Activated CD8-positive, alpha-beta memory T cell treated with anti-CD3 and anti-CD28 coated beads for 48 hours (primary cell): ENCODE data around the gene CDH22.

Experiments used
- DNase-seq, 3 experiments: peaks; one replicate each; pipeline ENCODE4 v3.0.0-alpha.2; 2020; ENCODE audit warnings: low read depth in 2 of 3, low spot score in 2 of 3

The CDH22 gene

DNA sequence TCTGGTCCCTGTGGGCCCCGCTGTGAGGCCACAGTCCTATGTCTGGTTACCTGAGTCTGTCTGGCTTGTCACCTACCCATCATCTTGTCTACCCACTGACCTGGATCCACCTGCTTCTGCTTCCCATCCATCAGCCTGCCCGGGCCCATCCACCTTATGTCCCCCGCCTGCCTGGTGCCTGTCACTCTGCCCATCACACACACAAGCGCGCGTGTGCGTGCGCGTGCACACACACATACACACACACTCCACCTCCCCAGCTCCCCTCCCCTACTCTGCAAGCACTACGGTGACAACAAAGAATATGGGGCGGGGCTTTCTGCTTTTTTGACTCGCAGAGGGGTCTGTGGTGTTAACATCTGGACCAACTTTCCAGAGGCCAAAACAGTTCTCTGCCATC is 8.0 kb downstream of the CDH22 start:
- DNase-seq: no peak

DNA sequence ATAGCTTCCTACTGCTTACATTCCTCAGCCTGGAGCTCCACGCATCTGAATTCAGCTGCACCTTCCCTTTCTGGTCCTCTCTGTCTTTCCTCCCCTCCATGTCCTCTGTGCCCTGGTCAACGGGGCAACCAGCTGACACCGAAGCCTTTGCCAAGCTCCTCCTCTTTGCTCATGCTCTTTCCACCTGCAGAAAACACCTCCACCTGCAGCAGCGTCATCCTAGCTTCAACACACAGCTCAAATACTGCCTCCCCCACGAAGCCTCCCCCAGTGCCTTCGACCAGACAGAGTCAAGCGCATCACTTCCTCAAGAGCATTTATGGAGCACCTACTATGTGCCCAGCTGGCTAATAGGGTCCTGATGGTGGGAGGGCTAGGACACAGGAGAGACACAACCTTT is 9.2 kb downstream of the CDH22 start:
- no peak for DNase-seq

DNA sequence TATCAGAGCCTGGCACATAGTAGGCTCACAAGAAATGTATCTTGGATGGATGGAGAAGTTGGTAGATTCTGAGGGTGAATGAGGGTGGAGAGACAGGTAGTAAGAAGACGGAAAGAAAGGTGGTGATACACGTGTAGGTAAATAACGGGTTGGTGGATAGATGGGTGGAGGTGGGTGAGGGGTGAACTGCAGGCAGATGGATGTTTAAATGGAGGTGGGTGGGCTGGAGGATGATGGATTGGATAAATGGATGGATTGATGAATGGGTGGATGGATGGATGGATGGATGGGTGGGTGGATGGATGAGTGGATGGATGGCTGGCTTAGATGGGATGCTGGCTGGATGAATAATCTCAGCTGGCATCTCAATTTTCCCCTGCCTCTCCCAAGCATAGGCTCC is 9.9 kb downstream of the CDH22 start:
- DNase-seq: no peak

DNA sequence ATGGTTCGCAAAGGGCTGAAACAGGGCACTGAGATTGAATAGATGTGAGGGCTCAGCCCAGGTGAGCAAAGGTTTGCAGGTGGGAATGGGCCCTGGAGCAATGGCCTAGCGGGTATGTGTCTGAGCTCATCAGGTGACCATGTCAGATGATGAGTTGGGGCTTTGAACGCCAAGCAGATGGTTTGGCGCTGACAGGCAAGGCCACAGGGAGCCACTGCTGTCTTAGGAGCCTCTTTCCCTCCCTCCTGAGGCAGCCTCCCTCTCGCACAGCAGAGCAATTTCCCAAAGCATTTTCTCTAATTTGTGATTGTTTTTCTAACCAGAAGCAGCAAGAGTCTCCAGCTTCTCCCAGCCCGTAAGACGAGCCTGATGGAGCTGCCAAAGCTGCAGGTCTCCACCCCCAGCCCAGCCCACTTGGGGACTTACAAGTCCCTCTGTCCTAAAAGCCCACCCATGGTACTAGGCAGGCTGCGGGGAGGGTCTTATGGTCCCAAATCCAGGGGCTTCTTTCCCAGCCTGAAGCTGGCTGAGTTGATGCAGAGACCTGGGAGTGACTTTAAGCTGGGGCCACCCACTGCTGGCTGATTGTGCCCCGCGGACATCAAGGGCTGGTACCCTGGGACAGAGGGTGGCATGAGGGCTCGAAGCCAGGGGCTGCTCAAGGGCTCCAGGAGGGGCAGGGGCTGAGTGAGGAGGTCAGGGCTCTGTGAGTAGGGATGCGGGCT is 11.6 kb downstream of the CDH22 start:
- no peak for DNase-seq

DNA sequence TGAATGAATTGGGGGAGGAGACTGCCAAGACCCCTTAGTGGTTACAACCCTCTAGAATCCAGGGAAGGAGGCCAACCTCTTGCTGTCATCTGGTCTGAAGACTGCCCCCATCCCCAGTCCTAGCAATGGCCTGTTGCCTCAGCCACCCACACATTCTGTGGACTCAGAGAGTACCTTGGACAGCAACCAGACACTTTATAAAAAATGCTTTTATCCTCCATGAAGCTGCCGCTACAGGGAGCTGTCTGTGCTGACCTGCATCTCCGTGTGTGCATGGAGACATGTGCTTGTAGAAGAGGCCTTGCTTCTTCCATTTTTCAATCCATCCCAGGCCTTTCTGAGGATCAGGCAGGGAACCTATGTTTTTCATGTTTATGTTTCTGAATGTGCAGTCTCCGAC is 15.2 kb downstream of the CDH22 start:
- no peak for DNase-seq

DNA sequence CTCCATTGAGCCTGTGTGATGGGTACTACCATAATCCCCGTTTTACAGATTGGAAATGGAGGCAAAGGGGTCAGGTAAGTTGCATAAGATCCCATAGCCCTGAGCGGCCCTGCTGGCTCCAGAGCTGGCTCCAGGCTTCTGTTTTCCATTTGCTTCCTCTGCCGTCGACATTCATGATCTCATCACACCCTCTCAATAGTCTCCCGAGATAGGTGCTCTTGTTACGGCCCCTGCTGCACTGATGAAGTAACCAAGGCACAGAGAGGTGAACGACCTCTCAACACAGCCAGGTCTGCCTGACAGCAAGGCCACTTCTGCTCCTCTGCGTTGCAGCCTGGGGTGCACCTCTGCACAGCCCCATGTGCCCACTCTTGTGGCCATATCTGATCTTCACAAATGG is 16.9 kb downstream of the CDH22 start:
- DNase-seq: no peak

DNA sequence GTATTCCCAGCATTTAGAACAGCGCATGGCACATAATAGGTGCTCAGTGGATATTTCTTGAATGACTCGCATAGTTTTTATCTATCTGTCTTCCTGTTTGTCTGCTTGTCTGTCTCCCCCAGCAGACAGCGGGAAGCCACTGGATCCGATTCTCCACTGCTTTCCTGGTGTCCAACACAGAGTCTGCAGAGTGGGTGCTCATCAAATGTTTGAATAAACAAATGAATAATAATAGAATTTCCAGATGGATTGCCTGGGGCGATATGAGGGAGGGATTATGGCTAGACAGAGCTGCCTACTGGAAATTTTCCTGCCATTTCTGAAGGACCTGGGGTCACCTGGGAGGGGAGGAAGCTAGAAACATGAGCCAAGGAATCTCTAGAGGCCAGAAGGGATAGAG is 18.9 kb downstream of the CDH22 start:
- DNase-seq: no peak

DNA sequence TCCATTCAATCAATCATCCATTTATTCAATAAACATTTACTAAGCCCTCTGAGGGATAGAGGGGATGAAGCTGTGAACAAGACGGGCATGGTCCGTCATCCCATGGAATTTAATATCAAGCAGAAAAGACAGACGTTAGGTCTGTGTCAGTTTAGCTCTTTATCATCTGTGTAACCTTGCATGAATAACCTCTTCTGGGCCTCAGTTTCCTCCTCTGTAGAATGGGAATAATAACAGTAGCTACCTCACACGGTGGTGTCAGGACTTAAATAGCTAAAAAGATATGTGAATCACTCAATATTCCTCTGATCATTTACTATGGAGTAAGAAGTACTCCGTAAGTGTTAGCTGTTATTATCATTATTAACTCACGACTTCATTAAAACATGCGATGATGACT is 21.3 kb downstream of the CDH22 start:
- DNase-seq: no peak

DNA sequence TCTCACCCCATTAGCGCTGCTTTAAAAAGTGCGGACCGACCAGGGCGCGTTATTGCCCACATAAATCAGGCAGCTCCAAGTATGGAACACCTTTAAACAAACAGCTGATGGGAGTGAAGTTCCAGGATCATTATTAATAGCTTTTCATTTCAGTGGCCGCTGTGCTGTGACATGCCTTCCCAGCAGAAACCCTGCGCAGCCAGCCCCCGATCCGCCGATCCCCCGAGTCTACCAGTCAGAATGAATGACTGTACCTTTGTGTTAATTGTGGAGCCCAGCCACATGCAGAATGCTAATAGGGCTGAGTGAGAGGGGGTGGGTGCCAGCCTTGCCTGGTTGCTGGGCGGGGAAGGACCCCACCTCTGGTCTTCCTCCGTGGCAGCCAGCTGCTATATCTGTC is 21.9 kb downstream of the CDH22 start:
- DNase-seq: no peak

DNA sequence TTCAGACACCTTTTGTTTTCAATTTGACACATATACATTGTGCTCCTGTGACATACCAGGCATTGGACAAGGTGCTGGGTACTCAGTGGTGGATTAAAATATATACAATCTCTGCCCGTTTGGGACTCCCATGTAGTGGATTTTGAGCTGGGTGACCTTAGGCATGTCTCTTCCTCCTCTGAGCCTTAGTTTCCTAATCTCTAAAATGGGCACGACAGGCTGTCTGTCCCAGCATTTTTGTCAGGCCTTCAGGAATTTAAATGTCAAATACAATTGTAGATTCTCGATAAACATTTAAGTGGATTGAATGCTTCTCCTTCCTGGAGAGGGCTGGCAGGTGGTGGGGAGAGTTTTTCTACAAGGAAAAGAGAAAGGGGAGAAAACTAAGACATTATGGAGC is 22.6 kb downstream of the CDH22 start:
- DNase-seq: no peak

DNA sequence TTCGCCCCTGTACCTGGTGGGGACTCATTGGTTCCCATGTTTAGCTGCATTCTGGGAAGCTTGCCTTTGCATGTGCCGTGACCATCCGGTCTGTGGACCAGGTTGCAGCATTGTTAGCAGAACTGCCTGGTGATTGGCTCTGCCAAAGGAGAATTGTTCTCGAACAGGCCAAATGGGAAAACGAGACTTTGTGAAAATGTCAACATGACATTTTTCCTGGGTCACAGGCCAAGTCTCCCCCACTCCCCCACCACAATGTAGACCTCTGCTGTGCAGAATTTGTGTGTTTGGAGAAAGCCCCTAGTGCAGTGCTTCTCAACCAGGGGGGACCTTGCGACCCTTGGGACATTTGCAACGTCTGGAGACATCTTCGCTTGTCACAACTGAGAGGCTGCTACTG is 23.2 kb downstream of the CDH22 start:
- no peak for DNase-seq

DNA sequence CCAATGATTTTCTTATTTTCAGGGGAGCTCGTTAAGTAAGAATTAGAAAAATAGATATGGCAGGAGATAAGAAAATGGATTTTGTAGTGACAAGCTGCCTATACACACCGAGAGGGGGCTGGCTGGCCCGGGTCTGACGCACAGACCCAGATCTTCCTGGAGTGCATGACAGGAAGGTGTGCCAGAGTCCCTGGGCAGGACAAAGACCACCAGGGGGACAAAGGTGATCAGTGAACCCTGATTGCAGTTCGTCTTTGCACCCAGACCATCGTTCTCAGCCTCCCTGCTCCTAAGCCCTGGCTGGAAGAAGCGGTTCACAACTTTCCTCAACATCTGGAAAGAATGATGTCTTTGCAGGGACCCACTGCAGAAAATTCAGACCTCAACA is 24.3 kb downstream of the CDH22 start:
- DNase-seq: no peak

DNA sequence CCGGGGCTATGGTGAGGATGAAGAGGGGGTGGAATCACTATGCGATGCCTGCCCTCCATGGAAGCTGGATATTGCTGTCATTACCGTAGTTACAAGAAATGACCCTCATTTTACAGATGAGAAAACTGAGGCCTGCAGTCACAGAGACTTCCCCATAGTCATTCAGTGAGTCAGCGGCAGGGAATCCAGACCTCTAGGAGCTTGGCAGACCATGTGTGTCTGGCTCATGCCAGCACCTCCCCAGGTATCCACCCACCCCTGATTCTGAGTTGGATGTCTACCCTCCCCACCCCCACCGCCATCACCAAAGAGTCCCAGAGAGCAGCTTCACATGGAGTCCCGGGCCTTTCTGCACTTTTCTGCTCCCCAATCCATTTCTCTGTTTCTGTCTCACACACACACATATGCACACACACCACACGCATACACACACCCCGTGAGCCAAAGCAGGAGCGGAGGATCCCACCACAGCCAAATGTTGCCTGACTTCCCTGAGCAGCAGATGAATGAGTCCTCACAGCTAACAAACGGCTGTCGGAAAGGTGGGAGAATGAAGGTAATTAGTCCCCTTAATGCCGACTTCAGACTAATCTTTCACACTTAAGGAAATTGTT is 24.8 kb downstream of the CDH22 start:
- no peak for DNase-seq

DNA sequence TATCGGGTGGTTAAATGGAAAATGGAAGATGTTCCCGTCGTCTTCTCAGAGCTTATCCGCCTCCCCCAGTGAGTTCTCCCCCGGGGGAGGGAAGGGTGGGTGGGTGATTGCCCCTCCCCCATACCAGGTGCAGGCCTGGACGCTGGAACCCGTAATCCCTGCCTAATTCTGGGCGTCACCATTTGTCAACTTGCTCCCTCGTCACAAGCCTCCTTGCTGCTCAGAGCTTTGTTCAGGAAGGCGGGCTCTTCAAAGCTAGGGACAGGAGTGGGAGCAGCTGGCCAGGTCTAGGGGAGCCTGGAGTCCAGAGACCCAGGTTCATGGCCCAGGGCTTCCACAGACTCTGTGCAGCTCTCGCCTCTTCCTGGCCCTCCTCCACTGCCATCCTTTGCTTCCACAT is 25.6 kb downstream of the CDH22 start:
- no peak for DNase-seq

DNA sequence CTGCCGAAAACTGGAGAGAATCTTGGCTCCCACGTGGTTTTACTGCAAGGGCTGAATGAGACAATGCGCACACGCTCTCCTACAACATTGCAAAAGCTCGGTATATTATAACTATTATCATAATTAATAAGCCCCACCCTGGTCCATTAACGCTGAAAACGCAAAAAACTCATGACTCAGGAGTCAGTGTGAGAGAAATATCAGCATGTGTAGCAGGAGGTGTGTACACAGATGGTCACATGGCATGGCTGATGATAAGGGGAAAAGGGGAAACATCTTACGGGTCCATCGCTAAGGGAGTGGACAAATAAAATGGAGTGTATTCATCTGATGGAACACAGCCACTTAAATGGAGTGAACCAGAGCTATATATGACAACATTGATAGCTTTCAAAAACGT is 29.2 kb downstream of the CDH22 start:
- DNase-seq: no peak

DNA sequence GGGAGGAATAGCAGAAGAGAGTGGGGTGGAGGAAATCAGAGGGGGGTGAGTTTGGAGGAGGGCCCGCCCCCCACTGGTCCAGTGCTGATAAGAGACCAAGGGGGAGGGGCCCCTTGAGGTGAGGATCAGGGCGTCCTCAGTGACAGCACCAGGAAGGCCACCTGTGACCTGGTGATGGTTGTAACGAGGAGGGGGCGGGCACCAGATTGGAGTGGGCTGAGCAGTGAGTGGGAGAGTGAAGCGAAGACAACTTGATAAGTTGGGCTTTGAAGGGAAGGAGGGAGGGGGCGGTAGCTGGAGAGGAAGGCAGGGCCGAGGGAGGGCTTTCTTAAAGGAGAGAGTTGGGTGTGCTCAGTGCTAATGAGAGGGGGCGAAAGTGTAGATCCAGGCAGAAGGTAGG is 30.7 kb downstream of the CDH22 start:
- DNase-seq: no peak

DNA sequence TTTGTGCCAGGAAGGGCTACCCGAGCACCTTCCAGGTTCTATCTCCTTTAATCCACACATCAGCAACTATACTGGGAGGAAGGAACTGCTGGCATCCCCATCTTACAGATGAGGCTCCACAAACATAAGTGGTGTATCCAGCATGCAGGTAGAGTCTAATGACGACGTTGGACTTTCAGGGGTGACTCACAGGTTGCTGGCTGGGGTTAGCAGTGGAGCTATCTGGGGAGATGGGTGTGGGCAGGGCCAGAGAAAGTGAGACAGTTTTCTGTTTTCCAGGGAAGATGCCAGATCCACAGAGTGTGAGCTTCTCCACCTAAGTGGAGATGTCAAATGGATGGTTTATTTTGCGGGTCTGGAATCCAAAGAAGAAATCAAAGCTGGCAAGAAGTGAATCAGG is 31.8 kb downstream of the CDH22 start:
- no peak for DNase-seq

DNA sequence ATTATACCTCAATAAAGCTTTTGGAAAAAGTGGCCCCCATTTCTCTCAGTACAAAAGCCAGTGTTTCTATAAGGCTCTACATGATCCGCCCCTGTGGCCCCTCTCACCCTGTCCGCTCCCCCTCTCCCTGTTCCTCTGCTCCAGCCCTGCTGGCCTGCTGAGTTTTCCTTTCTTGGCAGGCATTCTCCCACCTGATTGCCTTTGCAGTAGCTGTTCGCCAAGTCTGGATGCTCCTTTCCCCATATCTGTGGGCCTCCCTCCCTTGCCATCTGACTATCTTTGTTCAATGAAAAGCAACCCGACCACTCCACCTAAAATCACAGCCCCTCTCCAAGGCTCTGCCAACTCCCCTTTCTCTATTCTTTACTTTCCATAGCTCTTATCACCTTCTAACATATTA is 33.2 kb downstream of the CDH22 start:
- no peak for DNase-seq

DNA sequence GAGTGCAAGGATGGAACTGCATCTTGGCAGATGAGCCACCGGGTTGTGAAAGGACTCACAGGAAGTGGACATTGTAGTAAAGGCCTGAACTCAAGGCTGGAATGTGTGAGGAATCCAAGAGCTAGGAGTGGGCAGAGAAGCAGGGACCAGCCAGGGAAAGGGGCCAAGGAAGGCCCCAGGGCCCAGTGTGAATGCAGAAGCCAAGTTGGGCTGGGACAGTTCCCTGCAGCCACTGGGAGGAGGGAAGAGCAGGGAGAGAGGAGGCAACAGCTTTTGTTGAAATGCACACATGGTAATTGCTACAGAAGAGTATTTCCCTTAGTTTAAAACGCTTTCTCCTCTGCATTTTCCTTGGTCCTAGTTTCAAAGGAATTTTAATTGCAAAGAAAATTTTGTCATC is 34.6 kb downstream of the CDH22 start:
- no peak for DNase-seq

DNA sequence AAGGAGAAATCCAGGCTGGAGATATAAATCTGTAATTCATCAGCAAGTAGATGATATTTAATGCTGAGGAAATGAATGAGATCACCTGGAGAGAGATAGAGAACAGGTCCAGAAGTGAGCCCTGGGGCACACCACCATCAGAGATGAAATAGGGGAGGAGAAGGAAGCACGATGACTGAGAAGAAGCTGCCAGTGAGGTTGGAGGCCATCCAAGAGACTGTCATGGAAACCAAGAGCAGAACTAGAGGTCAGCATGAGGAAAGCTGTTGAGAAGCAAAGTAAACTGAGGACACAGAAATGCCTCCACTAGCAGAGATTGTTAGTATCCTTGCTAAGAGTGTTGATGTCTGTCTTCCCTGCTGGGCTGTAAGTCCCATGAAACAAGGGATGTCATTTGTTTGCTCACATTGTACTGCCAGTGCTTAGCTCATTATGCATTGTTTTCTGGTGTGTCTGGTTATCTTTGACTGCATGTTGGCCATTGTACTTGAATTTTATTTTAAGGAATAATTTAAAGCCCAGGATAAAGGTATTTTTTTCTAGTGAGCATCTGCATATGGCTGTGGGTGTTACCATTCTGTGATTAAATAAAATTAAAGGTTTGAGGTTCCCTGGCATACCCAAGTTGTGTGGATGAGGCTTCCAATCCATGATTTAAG is 35.8 kb downstream of the CDH22 start:
- DNase-seq: no peak

DNA sequence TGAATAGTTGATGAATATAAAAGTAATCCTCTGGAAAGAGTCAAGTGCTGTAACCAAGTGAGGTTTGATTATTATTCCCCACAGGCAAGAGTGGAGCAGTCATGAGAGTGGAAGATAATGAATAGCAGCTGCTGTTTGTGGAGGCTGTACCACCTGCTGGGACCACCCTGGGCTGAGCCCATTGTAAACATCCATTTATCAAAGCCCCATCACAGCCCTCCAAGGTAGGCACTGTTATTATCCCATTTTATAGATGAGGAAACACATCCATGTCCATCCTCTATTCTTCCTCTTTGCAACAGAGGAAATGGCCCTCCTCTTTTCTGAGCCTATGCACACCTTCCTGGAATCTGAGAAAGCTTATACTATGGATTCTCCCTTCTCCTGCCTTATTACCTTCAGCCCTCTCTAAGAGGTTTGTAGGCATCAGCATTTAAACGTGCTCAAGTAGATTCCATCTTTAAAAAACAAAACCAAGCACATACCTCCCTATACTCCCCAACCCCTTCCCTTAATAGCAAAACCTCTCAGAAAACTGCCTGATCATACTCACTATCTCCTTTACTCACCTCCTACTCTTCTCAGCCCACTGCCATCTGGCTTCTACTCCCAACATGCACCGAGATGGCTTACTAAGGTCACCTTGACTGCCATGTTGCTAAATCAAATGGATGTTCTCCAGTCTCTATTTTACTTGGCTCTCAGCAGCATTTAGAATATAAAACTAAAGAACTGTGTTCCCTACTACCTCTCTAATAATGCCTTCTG is 37.1 kb downstream of the CDH22 start:
- no peak for DNase-seq

DNA sequence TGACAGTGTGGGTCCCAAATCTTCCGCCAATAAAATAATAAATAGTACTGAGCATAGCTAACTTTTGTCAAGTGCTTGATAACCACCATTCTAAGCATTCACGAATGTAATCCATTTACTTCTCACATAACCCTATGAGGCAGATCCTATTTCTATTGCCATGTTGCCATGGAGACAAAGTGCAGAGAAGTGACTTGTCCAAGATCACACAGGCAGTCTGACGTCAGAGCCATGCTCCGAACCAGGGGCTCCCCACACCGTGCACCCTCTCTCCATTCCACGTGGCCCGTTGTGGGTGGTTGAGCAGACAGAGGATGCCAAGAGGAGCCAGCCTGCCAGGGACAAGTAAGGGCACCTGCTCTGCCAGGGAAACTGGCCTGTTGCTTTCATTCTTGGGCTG is 38.9 kb downstream of the CDH22 start:
- no peak for DNase-seq
